Measurements from ENCODE around the gene IFT88. TPM values are rescaled to one million over a fixed set of nuclear protein-coding genes. Genes with fewer than 3 reads are reported as not detected.

Gene IFT88
- total and polyA plus RNA-seq, 2 of the 8 experiments (the other 6 are each of a cell fraction or from before 2014, with no cell fraction given), result 1.7 to 5.8 TPM

DNA sequence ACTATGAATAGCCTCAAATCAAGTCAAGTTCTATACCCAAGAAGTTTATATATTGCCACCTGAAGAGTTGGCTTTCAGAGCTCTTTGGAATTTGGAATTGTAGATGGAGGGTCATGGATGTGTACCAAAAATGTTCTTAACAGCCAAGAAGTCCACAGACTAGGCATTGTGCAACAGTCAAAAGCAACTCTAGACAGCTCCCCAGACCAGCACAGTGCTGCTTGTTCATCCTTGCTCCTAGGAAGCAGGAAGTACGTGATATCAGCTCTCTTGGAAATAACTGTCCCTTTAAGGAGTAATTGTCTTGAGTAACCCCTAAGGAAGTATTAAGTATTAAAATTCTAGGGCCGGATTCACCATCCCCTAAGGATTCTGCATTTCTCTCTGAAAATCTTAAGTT lies 105.8 kb downstream of the IFT88 start:
- no peak overlapping the region for H3K4me2 ChIP-seq (ENCODE audit: insufficient read depth in 1 of 2, low read depth in 2 of 2, low read length in 2 of 2)
- no peaks in the 10 kb centered on the region for H4K20me1 ChIP-seq (replicated peaks in 1 of 2; ENCODE audit: control insufficient read depth in 1 of 2, insufficient read depth in 2 of 2, low read length in 2 of 2)
- H3K4me3 ChIP-seq (ENCODE audit: extremely low read depth in 1 of 4, insufficient read depth in 2 of 4, low read depth in 3 of 4, low read length in 4 of 4), result no peak overlapping the region
- no peak for TF ChIP-seq NANOG (IDR thresholded peaks at IDR 0.05; ENCODE audit: insufficient read depth, low read depth, low read length, poor library complexity, severe bottlenecking)
- TF ChIP-seq SAP30 (IDR thresholded peaks at IDR 0.05; ENCODE audit: insufficient read depth, insufficient replicate concordance, low read length), result no peak
- TF ChIP-seq KDM4A (IDR thresholded peaks at IDR 0.05; ENCODE audit: low read depth, low read length, severe bottlenecking), result no peak
- no peak for TF ChIP-seq SP4 (IDR thresholded peaks at IDR 0.05; ENCODE audit: low read length)
- no peak for TF ChIP-seq EP300 (IDR thresholded peaks at IDR 0.05; ENCODE audit: borderline replicate concordance in 1 of 2, low read depth in 2 of 2, low read length in 2 of 2)
- TF ChIP-seq CREB1 (IDR thresholded peaks at IDR 0.05), result no peak
- H4K8ac ChIP-seq (ENCODE audit: extremely low read depth, insufficient read depth, low read length), result no peak overlapping the region
- H3K79me1 ChIP-seq (ENCODE audit: low read depth, low read length), result no peaks in the 10 kb centered on the region
- no peak overlapping the region for H3K27ac ChIP-seq (ENCODE audit: low read depth, low read length)
- no peak overlapping the region for H2BK15ac ChIP-seq (ENCODE audit: low read length)
- ChIA-PET POLR2A (ENCODE audit: partially characterized antibody) (interaction anchor here (1.2 kb wide), 1 partner anchor 13 kb away, joined by 3 read pairs; no protein-coding TSS in a partner anchor), CTCF (ENCODE audit: partially characterized antibody) (interaction anchor here (1.3 kb wide), 1 partner anchor 11 kb away, joined by 3 read pairs; no protein-coding TSS in a partner anchor)
- H3K9ac ChIP-seq (replicated peaks in 1 of 4; ENCODE audit: extremely low read depth in 1 of 4, low read depth in 3 of 4, low read length in 3 of 4), result no peak overlapping the region
- H4K91ac ChIP-seq (replicated peaks; ENCODE audit: insufficient read length, low read length), result no peak overlapping the region
- no peak overlapping the region for H3K56ac ChIP-seq (replicated peaks; ENCODE audit: insufficient read length, low read depth, low read length)
- no peak overlapping the region for H4K5ac ChIP-seq (ENCODE audit: insufficient read length, low read depth, low read length)
- WGBS, 2 experiments (ENCODE audit: extremely low coverage in 1 of 2, insufficient coverage in 1 of 2, insufficient read length in 1 of 2, insufficient replicate concordance in 2 of 2, low coverage in 1 of 2, low lambda C conversion rate in 2 of 2, missing lambda C conversion rate in 1 of 2), result 87% methylated on average over 2 of the region's 2 CpGs; no CpG with 5 or more reads in 1 of the 2 experiments
- H2BK120ac ChIP-seq (replicated peaks; ENCODE audit: low read depth, low read length), result no peak overlapping the region
- H2BK12ac ChIP-seq (ENCODE audit: low read depth, low read length), result no peak overlapping the region
- H3K9me3 ChIP-seq (ENCODE audit: insufficient read depth in 2 of 2, low read depth in 1 of 2, low read length in 1 of 2), result no peaks in the 10 kb centered on the region
- H2AK5ac ChIP-seq (ENCODE audit: low read depth, low read length), result no peak overlapping the region
- no peak overlapping the region for H2BK20ac ChIP-seq (ENCODE audit: low read length)
- H2AFZ ChIP-seq (ENCODE audit: low read length), result no peak overlapping the region
- no peaks in the 10 kb centered on the region for H3K36me3 ChIP-seq (ENCODE audit: control insufficient read depth in 2 of 4, insufficient read depth in 4 of 4, low read length in 3 of 4)
- H3K4me1 ChIP-seq (replicated peaks in 1 of 4; ENCODE audit: control insufficient read depth in 3 of 4, insufficient read depth in 4 of 4, low read length in 3 of 4), result no peaks in the 10 kb centered on the region
- no peak for FAIRE-seq
- no peak for DNase-seq (ENCODE audit: low read depth in 1 of 2, low spot score in 2 of 2)
- H3K23ac ChIP-seq (ENCODE audit: insufficient read length), result no peak overlapping the region
- no peak overlapping the region for H3K4ac ChIP-seq (replicated peaks; ENCODE audit: insufficient read length, low read depth, low read length)
- no peak overlapping the region for H3K14ac ChIP-seq (ENCODE audit: insufficient read length)
- H2BK5ac ChIP-seq (ENCODE audit: low read depth, low read length), result no peak overlapping the region
- no peaks in the 10 kb centered on the region for H3K23me2 ChIP-seq (ENCODE audit: low read depth, low read length)
- H3K79me2 ChIP-seq (ENCODE audit: control insufficient read depth in 1 of 2, insufficient read depth in 2 of 2, low read length in 2 of 2), result no peaks in the 10 kb centered on the region
- no peaks in the 10 kb centered on the region for H3K27me3 ChIP-seq (replicated peaks in 1 of 4; ENCODE audit: control insufficient read depth in 3 of 4, extremely low read depth in 1 of 4, insufficient read depth in 3 of 4, low read length in 3 of 4)
- no peak overlapping the region for H3K18ac ChIP-seq (ENCODE audit: extremely low read depth, low read length)

All from H1 (cell line).